EH (cell line): ENCODE data around the gene CCDC137.

Source experiments
- DNase-seq: peaks from one replicate; pipeline ENCODE4 v3.0.0-alpha.2; 2015; ENCODE audit warnings: low read depth

The CCDC137 gene

DNA sequence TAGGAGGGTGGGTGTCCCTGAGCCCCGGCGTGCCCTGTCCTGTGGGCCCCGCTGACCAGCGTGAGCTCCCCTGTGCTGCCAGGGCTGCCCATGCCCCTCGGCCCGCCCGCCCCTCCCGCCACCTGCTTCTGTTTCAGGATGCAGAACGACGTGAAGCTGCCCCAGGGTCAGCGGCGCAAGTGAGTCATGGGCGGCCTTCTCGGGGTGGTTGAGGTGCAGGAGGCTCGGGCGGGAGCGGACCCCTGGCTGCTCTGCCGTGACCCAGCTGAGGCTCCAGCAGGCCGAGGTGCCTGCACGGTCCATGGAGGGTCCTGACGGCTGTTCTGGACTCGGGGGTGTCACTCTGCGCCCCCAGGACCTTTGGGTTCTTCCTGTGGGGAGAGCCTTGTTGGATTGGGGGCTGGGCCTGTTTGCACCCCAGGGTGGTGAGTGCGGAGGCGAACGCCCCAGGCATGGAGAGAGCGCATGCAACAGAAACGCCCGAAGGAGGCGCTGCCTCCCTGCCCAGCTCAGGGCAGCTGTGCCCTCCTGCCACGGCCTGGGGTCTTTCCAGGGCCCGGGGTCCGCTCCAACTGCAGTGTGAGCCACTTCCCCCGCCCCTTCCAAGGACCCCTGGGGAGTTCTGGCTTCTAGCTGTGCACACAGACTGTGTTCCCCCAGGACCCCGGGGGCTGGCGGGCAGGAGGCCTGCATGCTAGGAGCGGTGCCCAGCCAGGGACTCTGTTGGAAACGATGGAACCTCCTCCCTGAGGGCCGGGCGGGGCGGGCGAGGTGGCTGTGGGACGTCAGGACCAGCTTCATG lies 49.5 kb downstream of the CCDC137 start:
- no peak for DNase-seq

DNA sequence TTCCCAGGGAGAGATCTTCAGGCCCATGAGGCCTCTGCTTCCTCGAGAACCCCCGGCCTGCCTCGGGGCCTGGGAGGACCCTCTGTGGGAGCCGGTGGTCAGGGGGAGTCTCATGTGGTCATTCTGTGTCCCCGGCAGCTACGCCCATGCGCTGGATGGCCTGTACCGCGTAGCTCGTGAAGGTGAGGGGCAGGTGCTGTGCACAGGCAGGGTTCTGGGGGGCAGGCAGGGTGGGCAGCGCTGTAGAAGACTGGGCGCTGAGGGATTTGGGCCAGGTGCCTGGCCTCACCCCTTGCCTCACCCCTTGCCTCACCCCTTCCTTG lies 50.1 kb downstream of the CCDC137 start:
- no peak for DNase-seq

- no peak for DNase-seq
These were observed 50.7 kb downstream of the CCDC137 start for GRCh38 chr17:81717049-81717765.

DNA sequence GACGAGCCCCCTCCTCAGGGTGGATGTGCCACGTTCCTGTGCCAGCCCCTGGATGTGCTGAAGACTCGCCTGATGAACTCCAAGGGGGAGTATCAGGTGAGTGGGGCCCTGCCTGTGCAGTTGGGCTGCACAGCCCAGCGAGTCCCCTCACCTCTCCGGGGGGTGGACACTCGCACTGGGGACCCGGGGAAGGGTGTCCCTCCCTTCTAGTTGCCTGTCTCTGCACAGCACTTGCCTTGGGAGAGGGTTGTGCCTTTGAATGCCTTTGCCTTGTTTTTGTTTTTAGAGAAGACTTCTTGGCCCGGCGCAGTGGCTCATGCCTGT lies 51.2 kb downstream of the CCDC137 start:
- no peak for DNase-seq

- no peak for DNase-seq
These were observed 53.1 kb downstream of the CCDC137 start for GRCh38 chr17:81719410-81720266.

- DNase-seq = no peak
These were observed 53.9 kb downstream of the CCDC137 start for GRCh38 chr17:81720267-81721071.

GRCh38 chr17:81722184-81723120 lies 55.9 kb downstream of the CCDC137 start:
- DNase-seq = no peak
